ENCODE data around the gene RPS8.
"Not testable (repeated sequence)": the region's sequence is repeated elsewhere in the genome, so short reads cannot be mapped to it uniquely, and the experiment has no call there.

The RPS8 gene

DNA sequence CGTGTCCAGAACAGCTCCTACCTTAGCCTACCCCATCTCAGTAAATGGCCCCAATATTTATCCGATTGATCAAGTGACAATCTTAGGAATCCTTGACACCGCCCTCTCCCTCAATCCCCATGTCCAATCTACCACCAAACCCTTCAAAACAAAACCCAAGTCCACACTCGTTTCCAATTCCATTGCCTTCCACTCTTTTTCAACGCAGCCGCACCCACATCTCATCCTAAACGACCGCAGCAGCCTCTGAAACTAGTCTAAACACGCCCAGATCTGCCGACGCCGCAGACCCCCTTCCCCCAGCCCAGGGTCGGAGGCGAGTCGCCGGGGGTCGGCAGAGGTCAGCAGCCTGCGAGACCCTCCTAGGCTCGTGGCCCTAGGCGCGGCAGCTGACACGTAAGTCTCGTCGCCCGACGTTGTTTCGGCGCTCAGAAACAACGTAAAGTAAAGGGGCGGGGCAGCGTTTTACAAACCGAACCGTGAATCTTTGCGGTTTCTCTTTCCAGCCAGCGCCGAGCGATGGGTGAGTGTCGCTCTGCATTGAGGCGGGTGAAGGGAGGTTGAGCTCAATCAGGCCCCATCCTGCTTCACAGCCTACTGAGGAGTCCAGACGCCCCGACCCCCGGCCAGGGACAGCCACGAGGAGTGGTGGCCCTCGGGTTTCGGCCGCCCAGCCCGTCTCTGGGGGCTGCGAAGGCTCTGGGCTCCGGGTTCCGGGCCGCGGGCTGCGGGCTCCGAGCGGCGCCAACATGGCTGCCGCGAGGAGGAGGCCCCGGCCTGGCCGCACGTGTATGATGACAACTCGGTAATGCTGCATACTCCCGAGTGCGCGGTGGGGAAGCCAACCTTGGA lies at the start of gene RPS8:
RPS8 (plus strand) TSS at position 463 of the 852 bp plus-strand sequence; CDS start at position 520, 57 bp downstream.
- peak; percentile 81 to 86 for DNase-seq (ENCODE audit: low read depth in 2 of 2)

DNA sequence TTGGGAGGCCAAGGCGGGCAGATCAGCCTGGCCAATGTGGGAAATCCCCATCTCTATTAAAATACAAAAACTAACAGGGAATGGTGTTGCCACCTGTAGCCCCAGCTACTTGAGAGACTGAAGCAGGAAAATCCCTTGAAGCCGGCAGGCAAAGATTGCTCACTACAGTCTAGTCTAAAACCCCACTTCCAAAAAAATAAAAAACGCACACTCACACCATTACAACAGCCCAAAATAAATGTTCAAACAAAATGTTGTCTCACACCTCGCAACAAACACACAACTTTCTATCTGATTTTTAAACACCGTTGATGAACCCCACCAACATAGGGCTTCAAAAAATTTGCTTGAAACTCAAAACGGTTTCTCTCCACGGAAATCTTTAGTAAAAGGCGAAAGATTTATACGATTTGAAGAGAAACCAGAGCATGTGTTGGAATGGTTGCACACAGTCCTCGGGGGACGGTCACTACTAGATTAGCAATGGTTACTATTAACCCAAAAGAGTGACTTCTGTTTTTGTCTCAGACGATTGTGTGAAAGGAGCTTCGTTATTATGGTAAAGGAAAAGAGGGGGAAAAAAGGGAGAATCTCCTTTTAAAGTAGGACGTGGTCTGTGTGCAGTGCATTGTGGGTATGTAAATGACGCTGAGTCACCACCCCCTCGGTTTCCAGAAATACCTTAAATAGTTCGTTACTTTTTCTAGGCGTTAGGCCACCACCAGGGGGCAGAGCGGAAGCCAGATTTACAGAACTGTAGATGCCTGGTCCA lies 44.4 kb upstream of the RPS8 start, which contains the start of gene RNU5D-1:
RNU5D-1 (minus strand) TSS at position 430 of the 772 bp plus-strand sequence.
- DNase-seq (ENCODE audit: low read depth in 2 of 2) = peak; percentile 86 to 88

DNA sequence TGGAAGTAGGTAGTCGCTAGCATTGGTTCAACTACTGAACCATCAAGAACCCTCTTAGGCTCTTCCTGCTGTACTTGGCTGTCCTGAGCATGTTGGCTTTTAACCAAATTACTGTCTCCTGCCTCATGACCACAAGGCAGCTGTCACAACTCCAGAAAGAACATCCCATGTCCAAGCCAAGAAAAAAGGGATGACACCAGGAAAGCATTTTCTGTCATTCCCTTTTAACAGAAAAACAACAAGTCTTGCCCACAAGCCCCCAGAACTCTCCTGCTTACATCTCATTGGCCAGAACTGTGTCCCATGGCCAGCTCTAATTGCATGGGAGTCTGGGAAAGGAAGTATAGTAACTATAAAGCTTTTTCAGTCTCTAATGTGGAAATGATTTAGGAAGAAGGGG lies 42.0 kb upstream of the RPS8 start:
- no peak for DNase-seq (ENCODE audit: low read depth in 2 of 2)

DNA sequence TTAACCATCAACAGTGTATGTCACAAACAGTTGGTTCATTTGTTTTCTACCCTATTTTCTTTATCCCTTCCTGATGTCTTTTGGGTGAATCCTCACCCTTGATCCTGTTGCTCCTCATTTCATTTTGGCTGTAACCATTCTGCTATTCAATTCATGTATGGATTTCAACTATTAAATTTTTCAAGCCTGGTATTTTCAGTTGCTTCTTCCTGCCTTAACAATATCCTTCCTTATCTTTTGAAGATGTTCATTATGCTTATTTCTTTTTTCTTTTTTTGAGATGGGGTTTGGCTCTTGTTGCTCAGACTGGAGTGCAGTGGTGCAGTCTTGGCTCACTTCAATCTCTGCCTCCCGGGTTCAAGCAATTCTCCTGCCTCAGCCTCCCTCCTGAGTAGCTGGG lies 41.6 kb upstream of the RPS8 start:
- no peak for DNase-seq (ENCODE audit: low read depth in 2 of 2)

DNA sequence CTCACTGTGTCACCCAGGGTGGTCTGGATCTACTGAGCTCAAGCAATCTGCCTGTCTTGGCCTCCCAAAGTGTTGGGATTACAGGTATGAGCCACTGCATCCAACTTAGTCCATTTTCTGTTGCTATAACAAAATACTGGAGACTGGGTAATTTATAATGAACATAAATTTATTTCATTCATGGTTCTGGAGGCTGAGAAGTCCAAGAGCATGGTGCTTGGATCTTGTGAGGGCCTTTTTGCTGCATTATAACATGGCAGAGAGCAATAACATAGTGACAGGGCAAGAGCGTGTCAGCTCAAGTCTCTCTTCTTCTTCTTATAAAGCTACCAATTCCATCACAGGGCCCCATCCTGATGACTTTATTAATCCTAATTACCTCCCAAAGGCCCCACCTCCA lies 39.3 kb upstream of the RPS8 start:
- no peak for DNase-seq (ENCODE audit: low read depth in 2 of 2)

DNA sequence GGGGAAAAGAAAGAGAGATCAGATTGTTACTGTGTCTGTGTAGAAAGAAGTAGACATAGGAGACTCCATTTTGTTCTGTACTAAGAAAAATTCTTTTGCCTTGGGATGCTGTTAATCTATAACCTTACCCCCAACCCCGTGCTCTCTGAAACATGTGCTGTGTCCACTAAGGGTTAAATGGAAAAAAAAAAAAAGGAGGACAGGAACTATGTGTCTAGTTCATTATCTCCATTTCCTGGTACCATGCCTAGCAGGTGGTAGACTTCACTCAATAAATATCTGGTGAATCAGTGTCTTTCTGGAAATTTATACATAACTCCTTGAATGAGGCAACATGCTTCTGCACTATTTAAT lies 36.4 kb upstream of the RPS8 start:
- DNase-seq (ENCODE audit: low read depth in 2 of 2) = not testable (repeated sequence)

DNA sequence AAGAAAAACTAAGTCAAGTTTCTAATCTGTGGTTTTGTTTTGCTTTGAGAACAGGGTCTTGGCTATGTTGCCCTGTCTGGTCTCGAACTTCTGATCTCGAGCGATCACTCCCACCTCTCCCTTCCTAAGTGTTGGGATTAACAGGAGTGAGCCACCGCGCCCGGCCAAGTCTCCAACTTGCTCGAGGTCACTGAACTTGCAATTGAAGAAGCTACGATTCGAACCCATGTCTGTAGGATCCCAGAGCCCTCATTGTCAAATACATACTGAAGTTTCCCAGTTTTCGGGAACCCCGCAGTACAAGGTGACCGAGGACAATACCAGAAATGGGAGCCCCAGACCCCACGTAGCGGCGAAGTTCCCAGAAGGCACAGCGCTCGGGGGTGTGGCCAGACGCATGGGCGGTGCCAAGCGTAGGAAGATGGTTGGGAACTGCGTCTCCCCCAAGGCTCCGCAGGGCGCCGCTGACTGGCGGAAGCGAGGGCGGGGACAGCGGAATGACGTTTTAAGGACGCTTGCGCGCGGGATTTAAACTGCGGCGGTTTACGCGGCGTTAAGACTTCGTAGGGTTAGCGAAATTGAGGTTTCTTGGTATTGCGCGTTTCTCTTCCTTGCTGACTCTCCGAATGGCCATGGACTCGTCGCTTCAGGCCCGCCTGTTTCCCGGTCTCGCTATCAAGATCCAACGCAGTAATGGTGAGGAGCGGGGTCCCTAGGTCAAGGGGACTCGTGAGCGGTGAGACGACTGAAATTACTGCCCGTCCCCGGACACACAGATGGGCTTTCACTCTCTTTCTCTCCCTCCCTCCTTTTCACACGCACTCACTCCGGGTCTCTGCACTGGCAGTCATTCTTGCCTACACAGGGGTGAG lies 35.8 kb upstream of the RPS8 start, which contains the start of gene KIF2C:
KIF2C (plus strand) TSS at position 531 of the 872 bp plus-strand sequence; CDS start at position 627, 96 bp downstream.
- DNase-seq (ENCODE audit: low read depth in 2 of 2) = peak; percentile 92 to 95

DNA sequence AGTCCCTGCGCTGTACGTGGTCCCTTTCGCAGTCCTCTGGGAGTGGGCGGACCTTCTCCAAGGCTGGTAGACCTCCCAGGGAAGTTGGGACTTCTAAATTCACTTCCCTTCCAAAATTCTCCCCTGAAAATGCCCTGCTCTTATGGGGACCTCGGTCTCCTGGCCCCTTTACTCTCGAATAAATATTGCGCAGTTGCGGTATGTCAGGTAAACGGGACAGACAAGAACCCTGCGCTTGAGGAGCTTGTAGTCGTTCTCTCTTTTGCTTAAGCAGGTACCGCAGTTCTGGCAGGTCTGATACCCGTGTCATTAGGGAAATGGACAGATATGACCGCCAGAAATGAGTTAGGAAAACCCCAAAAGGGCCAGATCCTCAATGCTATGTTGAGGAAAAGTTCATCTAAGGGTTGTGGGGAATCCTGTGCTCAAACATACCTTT lies 35.1 kb upstream of the RPS8 start:
- no peak for DNase-seq (ENCODE audit: low read depth in 2 of 2)

DNA sequence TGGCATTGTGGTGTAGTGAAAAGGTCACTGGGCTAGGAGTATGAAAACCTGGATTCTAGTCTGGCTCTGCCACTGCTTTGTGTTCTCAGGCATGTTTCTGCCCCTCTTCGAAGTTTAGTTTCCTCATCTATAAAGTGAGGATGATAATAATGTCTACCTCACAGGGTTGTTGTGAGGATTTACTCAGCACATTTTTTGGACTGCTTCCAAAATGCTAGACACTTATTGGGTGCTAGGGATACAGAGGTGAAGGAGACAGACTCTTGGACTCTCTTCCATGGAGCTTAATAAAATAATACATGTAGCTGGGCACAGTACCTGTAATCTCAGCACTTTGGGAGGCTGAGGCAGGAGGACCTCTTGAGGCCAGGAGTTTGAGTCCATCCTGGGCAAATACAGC lies 32.1 kb upstream of the RPS8 start:
- DNase-seq (ENCODE audit: low read depth in 2 of 2) = no peak

DNA sequence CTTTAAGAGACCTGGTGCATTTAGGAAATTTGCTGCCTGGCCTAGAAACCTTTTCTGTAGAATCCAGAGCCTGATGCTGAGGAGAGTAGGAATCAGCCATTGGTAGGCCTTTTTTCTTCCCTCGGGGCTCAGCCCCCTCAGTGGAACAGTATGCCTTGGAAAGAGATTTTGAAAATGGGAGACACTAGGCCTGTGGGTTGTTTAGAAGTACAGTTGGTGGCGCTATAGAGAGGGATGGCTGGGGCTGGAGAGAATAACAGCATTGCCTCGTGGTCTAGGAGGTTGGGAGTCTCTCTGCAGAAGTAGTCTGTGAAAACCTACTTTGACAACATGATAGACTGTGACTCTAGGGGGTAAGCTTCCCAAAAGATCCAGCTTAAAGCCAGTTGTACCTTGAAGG lies 27.5 kb upstream of the RPS8 start:
- no peak for DNase-seq (ENCODE audit: low read depth in 2 of 2)

DNA sequence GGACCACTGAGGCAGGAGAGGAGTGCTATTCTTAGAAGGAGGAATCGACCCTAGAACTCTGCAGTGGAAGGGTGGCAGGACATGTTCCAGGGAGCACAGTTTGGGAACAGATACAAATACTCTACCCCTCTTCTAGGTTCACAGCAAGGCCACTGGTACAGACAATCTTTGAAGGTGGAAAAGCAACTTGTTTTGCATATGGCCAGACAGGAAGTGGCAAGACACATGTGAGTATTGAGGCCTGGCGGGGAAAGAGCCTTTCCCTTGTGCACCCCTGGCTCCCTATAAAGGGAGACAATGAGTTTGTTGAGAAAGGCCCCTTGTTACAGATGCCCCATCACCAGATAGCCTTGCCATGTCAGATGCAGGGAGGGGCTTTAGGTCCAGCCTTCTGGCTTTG lies 17.9 kb upstream of the RPS8 start:
- DNase-seq (ENCODE audit: low read depth in 2 of 2) = no peak

DNA sequence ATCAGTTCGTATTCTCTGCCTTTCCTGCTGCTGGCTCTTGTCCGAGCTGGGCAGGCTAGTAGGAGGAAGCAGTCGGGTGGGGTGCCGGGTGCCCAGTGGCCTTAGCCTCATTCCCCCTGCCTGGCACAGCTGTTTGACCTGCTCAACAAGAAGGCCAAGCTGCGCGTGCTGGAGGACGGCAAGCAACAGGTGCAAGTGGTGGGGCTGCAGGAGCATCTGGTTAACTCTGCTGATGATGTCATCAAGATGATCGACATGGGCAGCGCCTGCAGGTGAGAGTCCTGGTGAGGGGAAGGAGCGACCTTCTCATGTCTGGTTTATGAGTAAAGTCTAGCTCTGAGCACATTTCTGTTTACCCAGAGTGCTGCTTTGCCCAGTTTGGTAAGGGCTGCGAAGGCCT lies 16.3 kb upstream of the RPS8 start:
- DNase-seq (ENCODE audit: low read depth in 2 of 2) = no peak

DNA sequence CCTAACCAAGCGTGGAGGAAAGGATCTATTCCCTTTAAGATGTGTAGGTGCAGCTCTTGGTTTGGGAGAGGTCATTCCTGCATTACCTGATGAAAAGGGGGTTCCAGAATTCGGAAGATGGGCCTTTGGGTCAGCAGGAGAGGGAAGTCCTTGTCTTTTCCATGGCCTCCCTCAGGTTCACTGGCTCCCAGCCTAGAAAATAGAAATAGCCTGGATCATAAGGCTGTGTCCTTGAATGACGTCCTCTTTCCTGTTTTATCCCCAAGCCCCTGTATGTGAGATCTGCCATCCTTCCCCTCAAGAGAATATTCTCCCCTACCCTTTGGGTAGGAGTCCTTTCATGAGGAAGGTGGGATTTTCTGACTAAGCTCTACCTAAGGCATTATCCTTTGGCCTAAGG lies 14.5 kb upstream of the RPS8 start:
- no peak for DNase-seq (ENCODE audit: low read depth in 2 of 2)

DNA sequence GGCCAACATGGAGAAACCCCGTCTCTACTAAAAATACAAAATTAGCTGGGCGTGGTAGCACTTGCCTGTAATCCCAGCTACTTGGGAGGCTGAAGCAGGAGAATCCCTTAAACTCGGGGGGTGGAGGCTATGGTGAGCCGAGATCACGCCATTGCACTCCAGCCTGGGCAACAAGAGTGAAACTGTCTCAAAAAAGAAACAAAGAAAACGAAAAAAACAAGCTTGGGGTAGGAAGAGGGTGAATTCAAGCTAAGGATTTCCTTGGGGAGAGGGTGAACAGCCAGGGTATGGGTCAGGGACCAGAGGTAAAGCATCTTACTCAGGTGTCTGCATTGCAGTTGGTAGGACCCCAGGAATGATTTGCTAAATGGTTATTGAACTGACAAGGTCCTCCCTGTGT lies 8.9 kb upstream of the RPS8 start:
- not testable (repeated sequence) for DNase-seq (ENCODE audit: low read depth in 2 of 2)

DNA sequence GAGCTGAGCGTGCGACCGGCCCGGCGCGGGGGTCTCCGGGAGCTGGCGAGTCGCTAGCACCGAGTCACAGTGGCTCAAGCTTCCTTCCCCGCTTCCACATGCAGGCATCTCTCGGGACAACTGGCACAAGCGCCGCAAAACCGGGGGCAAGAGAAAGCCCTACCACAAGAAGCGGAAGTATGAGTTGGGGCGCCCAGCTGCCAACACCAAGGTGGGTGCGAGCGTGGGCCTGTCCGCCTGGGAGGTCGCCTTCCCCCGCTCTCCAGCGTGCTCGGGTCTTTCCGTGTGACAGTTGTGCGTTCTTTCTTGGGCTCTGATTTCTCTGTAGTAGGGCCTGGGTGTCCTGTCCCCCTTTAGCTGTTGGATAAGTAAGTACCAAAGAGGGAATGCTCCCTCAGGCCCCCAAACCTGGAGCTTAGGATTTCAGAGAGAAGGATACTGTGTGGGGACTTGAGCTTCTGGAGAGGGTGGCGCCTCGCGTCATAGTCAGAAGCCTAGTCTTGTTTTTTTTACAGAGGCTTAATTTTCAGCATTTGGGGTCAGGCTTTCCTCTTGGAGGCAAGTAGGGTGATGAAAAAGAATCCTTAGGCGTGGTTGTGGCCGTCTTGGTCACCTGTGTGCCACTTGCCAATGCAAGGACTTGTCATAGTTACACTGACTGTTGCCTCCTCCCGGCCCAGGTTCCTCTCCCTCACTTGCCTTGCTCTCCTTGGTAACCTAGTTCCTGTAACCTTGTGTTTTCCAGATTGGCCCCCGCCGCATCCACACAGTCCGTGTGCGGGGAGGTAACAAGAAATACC lies 790 bp downstream of the RPS8 start:
- DNase-seq (ENCODE audit: low read depth in 2 of 2) = peak in 1 of 2 donors; percentile 48

DNA sequence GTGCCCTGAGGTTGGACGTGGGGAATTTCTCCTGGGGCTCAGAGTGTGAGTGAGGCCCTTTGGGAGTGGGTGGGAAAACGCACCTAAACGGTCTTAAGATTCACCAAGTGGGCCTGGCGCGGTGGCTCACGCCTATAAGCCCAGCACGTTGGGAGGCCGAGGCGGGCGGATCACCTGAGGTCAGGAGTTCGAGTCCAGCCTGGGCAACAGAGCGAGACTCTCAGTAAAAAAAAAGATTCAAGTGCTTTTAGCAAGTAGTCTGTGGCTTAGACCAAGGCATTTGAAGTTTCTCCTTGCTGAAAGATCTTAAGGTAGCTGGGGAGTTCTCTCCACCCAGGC lies 1.4 kb downstream of the RPS8 start:
- DNase-seq (ENCODE audit: low read depth in 2 of 2) = no peak

DNA sequence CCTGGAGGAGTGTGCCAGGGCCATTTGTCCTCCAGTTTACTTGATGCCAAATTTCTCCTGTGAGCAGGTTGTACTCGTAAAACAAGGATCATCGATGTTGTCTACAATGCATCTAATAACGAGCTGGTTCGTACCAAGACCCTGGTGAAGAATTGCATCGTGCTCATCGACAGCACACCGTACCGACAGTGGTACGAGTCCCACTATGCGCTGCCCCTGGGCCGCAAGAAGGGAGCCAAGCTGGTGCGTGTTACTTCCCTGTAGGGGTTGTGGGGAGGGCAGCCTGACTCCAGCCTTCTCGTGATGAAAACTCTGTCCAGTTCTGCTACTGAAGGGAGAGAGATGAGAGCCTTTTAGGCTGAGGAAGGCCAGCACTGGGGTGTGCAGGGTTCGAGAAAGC lies 2.2 kb downstream of the RPS8 start:
- no peak for DNase-seq (ENCODE audit: low read depth in 2 of 2)

DNA sequence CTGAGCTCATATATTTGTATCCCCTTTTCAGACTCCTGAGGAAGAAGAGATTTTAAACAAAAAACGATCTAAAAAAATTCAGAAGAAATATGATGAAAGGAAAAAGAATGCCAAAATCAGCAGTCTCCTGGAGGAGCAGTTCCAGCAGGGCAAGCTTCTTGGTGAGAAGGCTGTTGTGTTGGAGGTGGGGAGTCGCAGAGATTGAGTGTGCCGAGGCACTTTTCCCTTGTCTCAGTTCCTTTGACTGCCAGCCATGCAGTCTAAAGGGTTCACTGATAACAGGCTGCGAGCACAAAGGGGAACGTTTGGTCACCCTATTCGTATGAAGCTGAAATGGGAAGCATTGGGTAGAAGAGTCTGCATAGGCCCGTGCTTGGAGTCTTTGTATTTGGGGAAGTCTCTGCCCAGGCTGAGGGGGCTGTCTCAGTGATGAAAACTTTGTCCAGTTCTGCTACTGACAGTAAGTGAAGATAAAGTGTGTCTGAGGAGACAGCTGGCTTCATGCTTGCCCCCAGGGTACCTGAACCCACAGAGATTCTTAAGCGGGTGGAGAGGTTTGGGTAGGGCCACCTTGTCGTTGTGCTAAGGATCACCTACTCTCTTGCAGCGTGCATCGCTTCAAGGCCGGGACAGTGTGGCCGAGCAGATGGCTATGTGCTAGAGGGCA lies 2.8 kb downstream of the RPS8 start:
- DNase-seq (ENCODE audit: low read depth in 2 of 2) = no peak

DNA sequence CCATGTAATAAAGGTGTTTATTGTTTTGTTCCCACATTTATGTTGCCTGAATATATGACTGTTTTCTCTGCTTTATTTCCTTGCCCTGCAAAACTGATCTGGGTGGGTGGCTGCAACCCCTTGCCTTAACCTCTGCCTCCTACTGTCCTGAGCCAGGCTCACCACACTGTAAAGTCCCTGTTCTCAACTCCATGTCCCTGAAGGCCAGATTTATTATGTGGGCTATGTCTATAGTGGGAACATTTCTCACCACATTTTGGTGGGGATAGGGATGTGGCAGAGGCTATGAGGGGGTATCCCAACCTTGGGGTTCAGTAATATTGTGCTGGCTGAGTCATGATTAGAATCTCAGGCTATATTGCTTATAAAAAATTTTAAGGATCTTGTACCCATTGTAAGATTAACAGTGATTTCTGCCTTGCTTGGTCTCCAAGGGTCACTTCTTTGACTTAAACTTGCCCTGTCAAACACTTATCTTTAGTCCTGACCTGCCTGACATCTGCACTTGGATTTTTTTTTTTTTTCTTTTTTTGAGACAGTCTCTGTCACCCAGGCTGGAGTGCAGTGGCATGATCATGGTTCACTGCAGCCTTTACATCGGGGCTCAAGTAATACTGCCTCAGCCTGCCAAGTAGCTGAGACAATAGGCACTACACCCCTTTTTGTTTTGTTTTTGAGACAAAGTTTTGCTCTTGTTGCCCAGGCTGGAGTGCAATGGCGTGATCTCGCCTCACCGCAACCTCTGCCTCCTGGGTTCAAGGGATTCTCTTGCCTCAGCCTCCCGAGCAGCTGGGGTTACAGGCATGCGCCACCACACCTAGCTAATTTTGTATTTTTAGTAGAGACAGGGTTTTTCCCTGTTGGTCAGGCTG lies 3.6 kb downstream of the RPS8 start:
- DNase-seq (ENCODE audit: low read depth in 2 of 2) = no peak

All from activated CD8-positive, alpha-beta memory T cell treated with anti-CD3 and anti-CD28 coated beads for 4 hours (primary cell).